ENCODE results near the gene DLK1.

Gene DLK1

DNA sequence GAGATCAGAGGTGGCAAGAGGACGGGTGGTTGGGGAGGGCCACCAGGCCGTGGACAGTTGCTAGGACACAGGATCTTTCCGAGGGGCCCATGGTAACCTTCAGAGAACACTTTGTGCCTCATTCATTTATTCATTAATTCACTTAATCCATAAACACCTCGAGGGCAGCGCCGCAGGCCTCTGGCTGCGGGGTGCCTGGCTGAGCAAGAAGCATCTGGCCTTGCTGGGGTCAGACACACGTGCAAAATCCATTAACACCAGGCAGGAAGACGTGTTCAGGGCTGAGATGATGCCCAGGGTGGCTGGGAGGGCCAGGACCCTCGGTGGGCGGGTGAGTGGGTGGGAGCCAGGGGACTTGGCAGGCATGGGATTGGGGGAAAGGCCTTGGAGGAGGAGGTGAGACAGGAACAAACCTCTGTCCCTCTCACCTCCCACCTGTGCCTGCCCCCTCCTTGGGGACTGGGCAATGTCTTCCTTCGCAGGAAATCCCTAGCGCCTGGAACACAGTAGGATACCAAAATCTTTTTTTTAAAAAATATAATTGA, 6.6 kb upstream of the DLK1 start:
- no peak for TF ChIP-seq CTCF (IDR thresholded peaks at IDR 0.05; ENCODE audit: extremely low read depth, insufficient read depth, missing control alignments)
- in situ Hi-C loops (cut with MboI; ENCODE audit: low pct_unique_long_range_greater_than_20kb, low sequenced_read_pairs, unreplicated experiment), result no loop called here
- no peak for DNase-seq (ENCODE audit: low spot score)

DNA sequence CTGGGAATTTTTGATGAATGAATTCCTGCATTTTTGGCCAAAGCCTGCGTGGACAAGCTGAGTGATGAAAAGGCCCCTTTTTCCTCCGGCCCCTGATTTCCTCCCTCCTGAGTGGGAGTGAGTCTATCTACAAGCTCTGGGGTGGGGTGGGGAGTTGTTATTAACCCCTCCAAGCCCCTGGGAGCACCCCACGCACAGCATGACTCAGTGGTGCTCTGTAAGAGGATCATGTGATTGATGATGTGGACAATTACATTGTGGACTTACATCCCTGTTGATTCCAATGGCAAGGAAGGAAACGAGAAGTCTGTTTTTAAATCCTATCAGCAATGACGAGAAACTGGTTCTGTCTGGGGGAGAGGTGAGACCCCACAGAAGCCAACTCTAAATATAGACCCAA, 5.1 kb upstream of the DLK1 start:
- in situ Hi-C loops (cut with MboI; ENCODE audit: low pct_unique_long_range_greater_than_20kb, low sequenced_read_pairs, unreplicated experiment), result no loop called here
- DNase-seq (ENCODE audit: low spot score), result no peak

DNA sequence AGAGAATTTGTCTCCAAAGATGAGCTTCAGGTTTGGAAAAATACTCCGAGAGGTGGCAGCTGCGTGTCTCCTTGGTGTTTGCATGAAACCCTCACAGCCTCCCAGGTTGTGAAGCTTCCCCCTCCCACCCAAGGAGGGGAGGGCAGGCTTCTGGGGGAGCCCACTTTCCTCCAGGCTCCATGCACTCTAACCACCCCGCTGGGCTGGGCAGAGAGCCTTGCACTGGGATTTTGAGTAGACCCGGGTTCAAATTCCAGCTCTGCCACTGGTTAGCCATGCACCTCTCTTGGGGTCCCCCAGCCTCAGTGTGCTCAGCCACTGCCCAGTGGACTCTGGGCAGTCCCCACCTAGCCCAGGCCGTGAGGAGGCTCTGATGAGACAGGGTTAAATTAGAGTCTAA, 4.3 kb upstream of the DLK1 start:
- DNase-seq (ENCODE audit: low spot score), result no peak
- in situ Hi-C loops (cut with MboI; ENCODE audit: low pct_unique_long_range_greater_than_20kb, low sequenced_read_pairs, unreplicated experiment), result no loop called here
- no peak for TF ChIP-seq CTCF (IDR thresholded peaks at IDR 0.05; ENCODE audit: extremely low read depth, insufficient read depth, missing control alignments)

More for the DNA sequence above, 5.1 kb upstream of the DLK1 start:
- TF ChIP-seq CTCF (IDR thresholded peaks at IDR 0.05; ENCODE audit: extremely low read depth, insufficient read depth, missing control alignments), result no peak

DNA sequence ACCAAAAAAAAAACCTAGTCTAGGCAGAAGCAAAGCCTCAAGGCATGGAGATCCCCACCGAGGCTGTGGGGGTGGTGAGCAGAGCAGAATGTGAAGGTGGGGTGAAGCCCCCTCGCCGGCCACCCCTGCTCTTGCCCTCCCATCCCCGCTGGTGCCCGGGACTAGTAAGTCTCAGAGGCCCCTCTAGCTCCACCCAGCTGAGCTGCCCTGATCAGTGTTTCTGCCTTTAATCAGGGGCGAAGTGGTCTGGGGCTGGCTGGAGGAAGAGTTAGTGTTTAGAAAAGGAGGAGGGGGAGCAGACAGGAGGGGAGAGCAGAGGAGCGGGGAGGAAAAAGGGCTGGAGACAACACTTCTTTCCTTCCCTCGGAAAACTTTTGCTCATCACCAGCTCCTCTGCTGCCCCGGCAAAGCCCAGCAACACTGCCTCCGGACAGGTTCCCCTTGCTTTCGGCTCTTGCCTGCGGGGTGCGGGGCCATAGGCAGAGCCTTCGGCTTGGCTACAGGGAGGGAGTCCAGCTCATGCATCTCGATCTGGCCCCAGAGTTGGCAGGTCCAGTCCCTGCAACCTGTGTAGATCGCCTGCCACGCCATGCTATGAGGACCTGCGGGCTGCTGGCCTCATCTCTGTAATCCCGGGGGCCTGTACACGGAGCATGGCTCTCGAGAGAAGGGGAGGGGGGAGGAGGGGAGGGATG, 3.4 kb upstream of the DLK1 start:
- DNase-seq (ENCODE audit: low spot score), result no peak
- TF ChIP-seq CTCF (IDR thresholded peaks at IDR 0.05; ENCODE audit: extremely low read depth, insufficient read depth, missing control alignments), result no peak
- in situ Hi-C loops (cut with MboI; ENCODE audit: low pct_unique_long_range_greater_than_20kb, low sequenced_read_pairs, unreplicated experiment), result no loop called here

- TF ChIP-seq CTCF (IDR thresholded peaks at IDR 0.05; ENCODE audit: extremely low read depth, insufficient read depth, missing control alignments), result no peak
- in situ Hi-C loops (cut with MboI; ENCODE audit: low pct_unique_long_range_greater_than_20kb, low sequenced_read_pairs, unreplicated experiment), result no loop called here
- DNase-seq (ENCODE audit: low spot score), result no peak
Observed at GRCh38 chr14:100723830-100724437, 2.8 kb upstream of the DLK1 start.

DNA sequence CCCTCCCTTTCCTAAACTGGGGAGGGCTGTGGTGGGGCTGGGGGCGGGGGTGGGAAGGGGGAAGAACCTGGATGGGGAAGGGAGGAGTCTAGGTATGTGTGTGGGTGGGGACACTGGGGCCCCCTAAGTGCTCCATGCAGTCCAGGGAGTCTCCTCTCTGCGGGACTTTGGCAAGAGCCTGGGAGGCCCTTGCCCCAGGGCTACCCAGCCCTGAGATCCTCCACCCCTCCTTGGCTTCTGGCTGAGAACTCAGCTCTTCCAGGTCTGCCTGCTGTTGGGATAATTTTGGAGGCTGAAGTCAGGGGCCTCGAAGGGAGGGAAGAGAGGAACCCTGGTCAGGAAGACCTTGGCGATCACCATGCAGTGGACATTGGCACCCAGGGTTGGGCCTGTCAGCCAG, 2.2 kb upstream of the DLK1 start:
- TF ChIP-seq CTCF (IDR thresholded peaks at IDR 0.05; ENCODE audit: extremely low read depth, insufficient read depth, missing control alignments), result no peak
- in situ Hi-C loops (cut with MboI; ENCODE audit: low pct_unique_long_range_greater_than_20kb, low sequenced_read_pairs, unreplicated experiment), result no loop called here
- no peak for DNase-seq (ENCODE audit: low spot score)

Measured in GM13977 (cell line).